ENCODE results near the gene CPZ.

CPZ gene

DNA sequence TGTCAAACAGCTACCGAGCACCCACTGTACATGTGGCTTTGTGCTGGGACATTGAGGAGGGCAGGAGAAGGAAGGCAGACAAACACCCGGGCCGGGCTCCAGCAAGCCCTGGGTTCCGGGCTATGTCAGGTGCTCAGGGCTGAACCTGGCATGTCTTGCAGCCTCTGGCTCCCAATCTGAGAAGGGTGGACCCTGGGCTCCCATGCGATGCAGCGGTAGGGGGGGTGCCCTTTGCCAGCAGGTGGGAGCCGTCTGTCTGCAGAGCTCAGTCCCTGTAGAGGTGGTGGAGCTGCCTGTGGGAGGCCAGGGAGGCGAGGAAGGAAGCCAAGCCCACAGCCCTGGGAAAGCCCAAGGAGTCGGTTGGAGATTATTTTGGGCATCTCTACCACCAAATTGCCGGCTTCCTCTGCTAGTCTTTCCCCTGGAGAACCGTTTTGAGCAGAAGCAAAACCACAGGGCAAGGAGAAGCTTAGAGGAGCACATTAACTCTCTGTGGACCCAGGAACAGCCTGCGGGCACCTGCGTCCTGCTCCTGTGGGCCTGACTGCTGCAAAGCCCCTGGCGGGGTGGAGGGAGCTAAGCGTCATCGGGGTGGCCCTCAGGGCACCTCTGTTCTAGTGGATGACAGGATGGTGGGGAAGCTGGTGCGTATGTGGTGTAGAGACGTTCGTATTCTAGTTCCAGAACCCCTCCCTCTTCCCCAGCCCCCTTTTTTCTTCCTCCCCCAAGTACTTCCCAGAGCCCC, 10.3 kb downstream of the CPZ start:
- H3K9ac ChIP-seq (ENCODE audit: low read length) = no peak overlapping the region

DNA sequence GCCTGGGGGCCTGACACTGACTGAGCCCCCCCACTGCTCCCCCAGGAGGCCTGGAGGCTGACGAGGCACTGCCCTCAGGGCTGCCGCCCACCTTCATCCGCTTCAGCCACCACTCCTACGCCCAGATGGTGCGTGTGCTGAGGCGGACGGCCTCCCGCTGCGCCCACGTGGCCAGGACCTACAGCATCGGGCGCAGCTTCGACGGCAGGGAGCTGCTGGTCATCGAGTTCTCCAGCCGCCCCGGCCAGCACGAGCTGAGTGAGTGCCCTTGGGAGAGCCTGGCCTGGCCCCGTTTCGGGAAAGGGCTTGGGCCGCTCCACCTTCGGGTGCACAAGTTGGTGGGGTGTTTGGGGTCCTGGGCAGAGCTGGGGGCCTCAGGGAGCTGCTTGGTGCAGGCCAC, 11.4 kb downstream of the CPZ start:
- H3K79me2 ChIP-seq (ENCODE audit: low read length) = no peaks in the 10 kb centered on the region
- H3K9me2 ChIP-seq (replicated peaks; ENCODE audit: insufficient read depth, low read length) = no peaks in the 10 kb centered on the region
- H3K36me3 ChIP-seq (replicated peaks; ENCODE audit: insufficient read depth, low read length) = no peaks in the 10 kb centered on the region
- H3F3A ChIP-seq (ENCODE audit: insufficient read depth, low read length) = no peaks in the 10 kb centered on the region
- H2AFZ ChIP-seq (ENCODE audit: low read length) = no peak overlapping the region
- no peak overlapping the region for H3K27ac ChIP-seq (ENCODE audit: low read length)
- H3K27me3 ChIP-seq (replicated peaks; ENCODE audit: insufficient read depth, low read length) = peaks cover 92% of the 10 kb centered on the region
- H3K4me2 ChIP-seq (ENCODE audit: low read depth, low read length) = no peak overlapping the region
- H3K4me3 ChIP-seq (ENCODE audit: low read length) = no peak overlapping the region
- TF ChIP-seq, protein P1, sequence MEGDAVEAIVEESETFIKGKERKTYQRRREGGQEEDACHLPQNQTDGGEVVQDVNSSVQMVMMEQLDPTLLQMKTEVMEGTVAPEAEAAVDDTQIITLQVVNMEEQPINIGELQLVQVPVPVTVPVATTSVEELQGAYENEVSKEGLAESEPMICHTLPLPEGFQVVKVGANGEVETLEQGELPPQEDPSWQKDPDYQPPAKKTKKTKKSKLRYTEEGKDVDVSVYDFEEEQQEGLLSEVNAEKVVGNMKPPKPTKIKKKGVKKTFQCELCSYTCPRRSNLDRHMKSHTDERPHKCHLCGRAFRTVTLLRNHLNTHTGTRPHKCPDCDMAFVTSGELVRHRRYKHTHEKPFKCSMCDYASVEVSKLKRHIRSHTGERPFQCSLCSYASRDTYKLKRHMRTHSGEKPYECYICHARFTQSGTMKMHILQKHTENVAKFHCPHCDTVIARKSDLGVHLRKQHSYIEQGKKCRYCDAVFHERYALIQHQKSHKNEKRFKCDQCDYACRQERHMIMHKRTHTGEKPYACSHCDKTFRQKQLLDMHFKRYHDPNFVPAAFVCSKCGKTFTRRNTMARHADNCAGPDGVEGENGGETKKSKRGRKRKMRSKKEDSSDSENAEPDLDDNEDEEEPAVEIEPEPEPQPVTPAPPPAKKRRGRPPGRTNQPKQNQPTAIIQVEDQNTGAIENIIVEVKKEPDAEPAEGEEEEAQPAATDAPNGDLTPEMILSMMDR (IDR thresholded peaks at IDR 0.05; ENCODE audit: low read length) = no peak
- TF ChIP-seq EZH2 (optimal IDR thresholded peaks at IDR 0.05; ENCODE audit: low read depth, low read length) (no peak), EZH2phosphoT487 (IDR thresholded peaks at IDR 0.05; ENCODE audit: low read length) (no peak)
- H3K9me3 ChIP-seq (replicated peaks; ENCODE audit: insufficient read depth, low read length) = no peaks in the 10 kb centered on the region
- H4K20me1 ChIP-seq (ENCODE audit: insufficient read depth, low read length) = no peaks in the 10 kb centered on the region
- H3K9ac ChIP-seq (ENCODE audit: low read length) = no peak overlapping the region
- no peaks in the 10 kb centered on the region for H3K4me1 ChIP-seq (ENCODE audit: low read length)
- no peak for DNase-seq

More for the DNA sequence above, 10.3 kb downstream of the CPZ start:
- H2AFZ ChIP-seq (ENCODE audit: low read length) = no peak overlapping the region
- TF ChIP-seq EZH2phosphoT487 (IDR thresholded peaks at IDR 0.05; ENCODE audit: low read length) (no peak), EZH2 (optimal IDR thresholded peaks at IDR 0.05; ENCODE audit: low read depth, low read length) (no peak)
- TF ChIP-seq, protein P1 (IDR thresholded peaks at IDR 0.05; ENCODE audit: low read length) = no peak
- H3K9me2 ChIP-seq (replicated peaks; ENCODE audit: insufficient read depth, low read length) = no peaks in the 10 kb centered on the region
- no peak overlapping the region for H3K27ac ChIP-seq (ENCODE audit: low read length)
- H3K79me2 ChIP-seq (ENCODE audit: low read length) = no peaks in the 10 kb centered on the region
- no peaks in the 10 kb centered on the region for H3K36me3 ChIP-seq (replicated peaks; ENCODE audit: insufficient read depth, low read length)
- no peaks in the 10 kb centered on the region for H3F3A ChIP-seq (ENCODE audit: insufficient read depth, low read length)
- H3K9me3 ChIP-seq (replicated peaks; ENCODE audit: insufficient read depth, low read length) = no peaks in the 10 kb centered on the region
- H3K4me3 ChIP-seq (ENCODE audit: low read length) = no peak overlapping the region
- peaks cover 96% of the 10 kb centered on the region for H3K27me3 ChIP-seq (replicated peaks; ENCODE audit: insufficient read depth, low read length)
- no peak for DNase-seq
- H3K4me2 ChIP-seq (ENCODE audit: low read depth, low read length) = no peak overlapping the region
- H3K4me1 ChIP-seq (ENCODE audit: low read length) = no peaks in the 10 kb centered on the region
- no peaks in the 10 kb centered on the region for H4K20me1 ChIP-seq (ENCODE audit: insufficient read depth, low read length)

GRCh38 chr4:8605289-8605688, 12.7 kb downstream of the CPZ start:
- Histone ChIP-seq H3K27ac (ENCODE audit: low read length) (no peak overlapping the region), H3K79me2 (ENCODE audit: low read length) (no peaks in the 10 kb centered on the region), H3K27me3 (replicated peaks; ENCODE audit: insufficient read depth, low read length) (peaks cover 92% of the 10 kb centered on the region), H3K4me2 (ENCODE audit: low read depth, low read length) (no peak overlapping the region), H3K9ac (ENCODE audit: low read length) (no peak overlapping the region), H3F3A (ENCODE audit: insufficient read depth, low read length) (no peaks in the 10 kb centered on the region), H3K4me3 (ENCODE audit: low read length) (no peak overlapping the region), H4K20me1 (ENCODE audit: insufficient read depth, low read length) (no peaks in the 10 kb centered on the region), H3K36me3 (replicated peaks; ENCODE audit: insufficient read depth, low read length) (no peaks in the 10 kb centered on the region), H3K4me1 (ENCODE audit: low read length) (no peaks in the 10 kb centered on the region), H2AFZ (ENCODE audit: low read length) (no peak overlapping the region), H3K9me3 (replicated peaks; ENCODE audit: insufficient read depth, low read length) (no peaks in the 10 kb centered on the region), H3K9me2 (replicated peaks; ENCODE audit: insufficient read depth, low read length) (no peaks in the 10 kb centered on the region)
- DNase-seq = no peak
- TF ChIP-seq EZH2phosphoT487 (IDR thresholded peaks at IDR 0.05; ENCODE audit: low read length) (no peak), EZH2 (optimal IDR thresholded peaks at IDR 0.05; ENCODE audit: low read depth, low read length) (no peak)
- TF ChIP-seq, protein P1 (IDR thresholded peaks at IDR 0.05; ENCODE audit: low read length) = no peak
